NCI-H146 treated with DMSO at 0.1 percent for 48 hours (cell line): Measurements from ENCODE around the gene ZC3H11A.
"Not testable (repeated sequence)": the region's sequence is repeated elsewhere in the genome, so short reads cannot be mapped to it uniquely, and the experiment has no call there.

ENCODE experiments used
- DNase-seq: peaks from one replicate; lab custom pipeline; 2025; ENCODE audit not compliant: unreplicated experiment; lab: John Stamatoyannopoulos, UW

ZC3H11A gene

GRCh38 chr1:203778789-203779188 is 16.6 kb upstream of the ZC3H11A start:
- DNase-seq: no peak

GRCh38 chr1:203781962-203782361 is 13.5 kb upstream of the ZC3H11A start:
- DNase-seq: no peak

GRCh38 chr1:203789966-203790365 is 5.5 kb upstream of the ZC3H11A start:
- no peak for DNase-seq

GRCh38 chr1:203791498-203791897 is 3.9 kb upstream of the ZC3H11A start:
- no peak for DNase-seq

- no peak for DNase-seq
These were observed 2.9 kb upstream of the ZC3H11A start for GRCh38 chr1:203792486-203792885.

- DNase-seq: not testable (repeated sequence)
These were observed 1.9 kb upstream of the ZC3H11A start for GRCh38 chr1:203793561-203793960.

GRCh38 chr1:203794764-203795440 is 521 bp upstream of the ZC3H11A start:
- no peak for DNase-seq

GRCh38 chr1:203796236-203796605 is 798 bp downstream of the ZC3H11A start:
- DNase-seq: no peak

GRCh38 chr1:203797216-203797615 is 1.8 kb downstream of the ZC3H11A start:
- no peak for DNase-seq

GRCh38 chr1:203797948-203798655 is 2.7 kb downstream of the ZC3H11A start:
- DNase-seq: no peak

- no peak for DNase-seq
These were observed 3.7 kb downstream of the ZC3H11A start for GRCh38 chr1:203799157-203799556.

GRCh38 chr1:203799971-203800370 is 4.5 kb downstream of the ZC3H11A start:
- no peak for DNase-seq

GRCh38 chr1:203805689-203806088 is 10.3 kb downstream of the ZC3H11A start:
- DNase-seq: no peak

- DNase-seq: no peak
These were observed 11.8 kb downstream of the ZC3H11A start for GRCh38 chr1:203807196-203807595.

GRCh38 chr1:203813581-203814341 is 18.3 kb downstream of the ZC3H11A start:
- DNase-seq: no peak

- DNase-seq: no peak
These were observed 23.0 kb downstream of the ZC3H11A start for GRCh38 chr1:203818399-203818798.

GRCh38 chr1:203823306-203823705 is 27.9 kb downstream of the ZC3H11A start:
- no peak for DNase-seq

- no peak for DNase-seq
These were observed 30.8 kb downstream of the ZC3H11A start for GRCh38 chr1:203826175-203826574.

- DNase-seq: no peak
These were observed 32.6 kb downstream of the ZC3H11A start for GRCh38 chr1:203828002-203828401.

- no peak for DNase-seq
These were observed 33.1 kb downstream of the ZC3H11A start for GRCh38 chr1:203828503-203828902.

- DNase-seq: not testable (repeated sequence)
These were observed 33.8 kb downstream of the ZC3H11A start for GRCh38 chr1:203829247-203829646.

GRCh38 chr1:203835476-203835875 is 40.1 kb downstream of the ZC3H11A start:
- no peak for DNase-seq
